ENCODE data around the gene GJA9. TPM values are rescaled to one million over a fixed set of nuclear protein-coding genes. Genes with fewer than 3 reads are reported as not detected.

The GJA9 gene
- total RNA-seq, 1 experiment from 2014 or later = 0.10 TPM

- in situ Hi-C loops (cut with HindIII; ENCODE audit: low pct_unique_long_range_greater_than_20kb, low sequenced_read_pairs) = no loop called here
- peaks cover 6% of the 10 kb centered on the region for H3K36me3 ChIP-seq (ENCODE audit: control insufficient read depth, insufficient read depth, low read length)
- no peak for DNase-seq (ENCODE audit: low read depth, low spot score)
- CTCF ChIA-PET = no interaction called here
- H3K27ac ChIP-seq (ENCODE audit: low read length) = no peak overlapping the region
- no peaks in the 10 kb centered on the region for H3K27me3 ChIP-seq (ENCODE audit: control insufficient read depth, insufficient read depth, low read length)
- H3K4me3 ChIP-seq (ENCODE audit: low read depth in 2 of 2, low read length in 2 of 2) = no peak overlapping the region
- no peak for ATAC-seq
- intact Hi-C loops (cut with micrococcal nuclease; ENCODE audit: unreplicated experiment) = no loop called here
- BruUV-seq (replicated peaks) = no TSS peak
- H3K4me1 ChIP-seq (ENCODE audit: control insufficient read depth, insufficient read depth, low read length) = no peaks in the 10 kb centered on the region
- TF ChIP-seq CTCF (IDR thresholded peaks at IDR 0.05) (no peak), TCF7L2 (IDR thresholded peaks at IDR 0.05; ENCODE audit: low read depth, low read length) (no peak), POLR2AphosphoS5 (IDR thresholded peaks at IDR 0.05; ENCODE audit: low read depth, low read length) (no peak), SIN3A (IDR thresholded peaks at IDR 0.05; ENCODE audit: borderline replicate concordance, insufficient read depth, low read depth, low read length) (no peak), REST (IDR thresholded peaks at IDR 0.05; ENCODE audit: insufficient read depth in 1 of 2, low read depth in 2 of 2, low read length in 1 of 2) (no peak)
- POLR2A ChIA-PET = interaction anchor here (0.6 kb wide), 1 partner anchor 172 kb away, joined by 3 read pairs; no protein-coding TSS in a partner anchor
- no peaks in the 10 kb centered on the region for H3K9me3 ChIP-seq (ENCODE audit: control insufficient read depth, insufficient read depth, low read depth, low read length)
Observed at GRCh38 chr1:38865112-38865715, 16.2 kb downstream of the GJA9 start.

GRCh38 chr1:38860454-38860795 lies 21.0 kb downstream of the GJA9 start:
- intact Hi-C loops (cut with micrococcal nuclease; ENCODE audit: unreplicated experiment) (no loop called here), in situ Hi-C loops (cut with HindIII; ENCODE audit: low pct_unique_long_range_greater_than_20kb, low sequenced_read_pairs) (no loop called here)
- POLR2A ChIA-PET = interaction anchor here (0.7 kb wide), 2 partner anchors 15 to 232 kb away, joined by 5 to 6 read pairs; no protein-coding TSS in a partner anchor
- CTCF ChIA-PET = no interaction called here
- no peaks in the 10 kb centered on the region for H3K9me3 ChIP-seq (ENCODE audit: control insufficient read depth, insufficient read depth, low read depth, low read length)
- H3K36me3 ChIP-seq (ENCODE audit: control insufficient read depth, insufficient read depth, low read length) = peaks cover 25% of the 10 kb centered on the region
- no peak for TF ChIP-seq REST (IDR thresholded peaks at IDR 0.05; ENCODE audit: insufficient read depth in 1 of 2, low read depth in 2 of 2, low read length in 1 of 2)
- 0 out of 2 replicates have a peak, but pooled peaks have one; percentile 60 for TF ChIP-seq SIN3A (IDR thresholded peaks at IDR 0.05; ENCODE audit: borderline replicate concordance, insufficient read depth, low read depth, low read length)
- peak overlapping the region; percentile 84 to 100 for H3K4me3 ChIP-seq (ENCODE audit: low read depth in 2 of 2, low read length in 2 of 2)
- H3K4me1 ChIP-seq (ENCODE audit: control insufficient read depth, insufficient read depth, low read length) = peaks cover 10% of the 10 kb centered on the region
- ATAC-seq = peak; percentile 7
- H3K27me3 ChIP-seq (ENCODE audit: control insufficient read depth, insufficient read depth, low read length) = no peaks in the 10 kb centered on the region
- DNase-seq (ENCODE audit: low read depth, low spot score) = no peak
- peak overlapping the region; percentile 89 for H3K27ac ChIP-seq (ENCODE audit: low read length)
- BruUV-seq (replicated peaks) = TSS peak; percentile 67

Measured in Panc1 (cell line).